HCT116 (cell line): Measurements from ENCODE around the gene SYCP3. TPM values are rescaled to one million over a fixed set of nuclear protein-coding genes. Genes with fewer than 3 reads are reported as not detected.

Experiments used
- ATAC-seq: fragments of 200-7000 bp; cut with Tn5 transposase; 2 replicates; pipeline ENCODE4 v1.9.1; 2020; ENCODE audit warnings: mild to moderate bottlenecking, moderate library complexity
- BruUV-seq: library from RNA; stranded (reverse); fragments of 400-500 nt; replicated peaks from 2 replicates; lab custom pipeline; 2021; lab: Mats Ljungman, UMichigan
- CTCF ChIA-PET: fragments of 300-600 bp; sonication (Branson Sonifier 250); formaldehyde crosslinking; loops from one replicate; lab custom pipeline; 2021; ENCODE audit warnings: antibody characterized with exemption; lab: Charles Lee
- POLR2A ChIA-PET: fragments of 300-600, 350-600 bp; sonication (Branson Sonifier 250); formaldehyde crosslinking; loops from one replicate; lab custom pipeline; 2021; ENCODE audit warnings: antibody characterized with exemption; lab: Charles Lee
- RAD21 ChIA-PET, 2 experiments: fragments of 300-600 bp; sonication (Branson Sonifier 250); formaldehyde crosslinking; loops; one replicate each; lab custom pipeline; 2023; ENCODE audit warnings: low total read pairs in 2 of 2; ENCODE audit not compliant: uncharacterized antibody in 2 of 2, unreplicated experiment in 2 of 2, low non-redundant PET in 1 of 2; lab: Charles Lee
- DNase-seq: peaks from one replicate; pipeline ENCODE4 v3.0.0-alpha.2; 2010; ENCODE audit warnings: low read depth, low spot score
- H2AFZ ChIP-seq: fragments of 200-600 bp; shearing (Covaris generic), sonication (generic); 2 replicates; pipeline ENCODE4 v1.6.1; 2017; ENCODE audit warnings: low read depth, mixed run types, mixed read lengths, antibody characterized with exemption, low read length; ENCODE audit not compliant: poor library complexity, severe bottlenecking
- H3K27ac ChIP-seq: 2 replicates; pipeline ENCODE4 v1.5.1; 2012; ENCODE audit warnings: low read depth, low read length
- H3K27me3 ChIP-seq: fragments of 200-600 bp; sonication (generic); 2 replicates; pipeline ENCODE4 v1.6.1; 2016; ENCODE audit warnings: mixed run types, low read length, mixed read lengths; ENCODE audit not compliant: insufficient read depth
- H3K36me3 ChIP-seq, 2 experiments: fragments of 200-500 bp in 1 of 2; fragments of 200-600 bp in 1 of 2; sonication (Bioruptor generic) in 1 of 2; sonication (generic) in 1 of 2; 2 replicates each; pipeline versions ENCODE4 v1.5.1 to v1.6.1; 2014 to 2016; ENCODE audit warnings: low read length in 2 of 2, inconsistent platforms in 1 of 2, mixed read lengths in 1 of 2, mixed run types in 1 of 2; ENCODE audit not compliant: insufficient read depth in 2 of 2, control insufficient read depth in 1 of 2
- H3K4me1 ChIP-seq, 2 experiments: fragments of 200-600 bp in 1 of 2; sonication (generic) in 1 of 2; 2 replicates each; pipeline versions ENCODE4 v1.5.1 to v1.6.1; 2012 to 2017; ENCODE audit warnings: low read length in 2 of 2, inconsistent platforms in 1 of 2, mild to moderate bottlenecking in 1 of 2, mixed read lengths in 1 of 2, mixed run types in 1 of 2, moderate library complexity in 1 of 2; ENCODE audit not compliant: insufficient read depth in 2 of 2, control insufficient read depth in 1 of 2
- H3K4me2 ChIP-seq: fragments of 200-600 bp; sonication (generic); 2 replicates; pipeline ENCODE4 v1.6.1; 2017; ENCODE audit warnings: mixed run types, low read length, mixed read lengths
- H3K4me3 ChIP-seq, 2 experiments: fragments of 200-600 bp in 1 of 2; sonication (generic) in 1 of 2; replicated peaks in 1 of 2; 2 replicates each; pipeline ENCODE4 v1.5.1; 2011 to 2016; ENCODE audit warnings: low read length in 2 of 2, control low read depth in 1 of 2, low read depth in 1 of 2, mild to moderate bottlenecking in 1 of 2, mixed read lengths in 1 of 2, mixed run types in 1 of 2
- H3K79me2 ChIP-seq: fragments of 200-600 bp; sonication (generic); 2 replicates; pipeline ENCODE4 v1.6.1; 2017; ENCODE audit warnings: mild to moderate bottlenecking, mixed run types, low read length, moderate library complexity, mixed read lengths; ENCODE audit not compliant: insufficient read depth
- H3K9ac ChIP-seq: fragments of 200-600 bp; sonication (generic); 2 replicates; pipeline ENCODE4 v1.6.1; 2016; ENCODE audit warnings: low read length, mixed read lengths
- H3K9me2 ChIP-seq: fragments of 200-600 bp; sonication (generic), shearing (Covaris generic); 2 replicates; pipeline ENCODE4 v1.6.1; 2017; ENCODE audit warnings: mixed run types, mild to moderate bottlenecking, moderate library complexity; ENCODE audit not compliant: insufficient read depth
- H3K9me3 ChIP-seq, 2 experiments: fragments of 200-500 bp in 1 of 2; fragments of 200-600 bp in 1 of 2; sonication (Bioruptor generic) in 1 of 2; sonication (generic) in 1 of 2; 2 replicates each; pipeline ENCODE4 v1.6.1; 2014 to 2017; ENCODE audit warnings: low read length in 2 of 2, mixed read lengths in 2 of 2, inconsistent platforms in 1 of 2, low read depth in 1 of 2, mild to moderate bottlenecking in 1 of 2, mixed run types in 1 of 2, moderate library complexity in 1 of 2; ENCODE audit not compliant: control insufficient read depth in 1 of 2, insufficient read depth in 1 of 2
- H4K20me1 ChIP-seq: fragments of 200-600 bp; sonication (generic), shearing (Covaris generic); 2 replicates; pipeline ENCODE4 v1.6.1; 2017; ENCODE audit warnings: mixed run types, mild to moderate bottlenecking, moderate library complexity; ENCODE audit not compliant: insufficient read depth
- CBX3 ChIP-seq: IDR thresholded peaks from 2 replicates; pipeline ENCODE4 v1.6.1; 2012; ENCODE audit warnings: low read depth
- CEBPB ChIP-seq: IDR thresholded peaks from 2 replicates; pipeline ENCODE4 v1.6.1; 2012; ENCODE audit warnings: low read depth
- EGR1 ChIP-seq: IDR thresholded peaks from 2 replicates; pipeline ENCODE4 v1.6.1; 2012; ENCODE audit warnings: low read depth
- ELF1 ChIP-seq: IDR thresholded peaks from 2 replicates; pipeline ENCODE4 v1.6.1; 2012; ENCODE audit warnings: low read depth, borderline replicate concordance
- EZH2 ChIP-seq: fragments of 200-600 bp; sonication (generic); IDR thresholded peaks from 2 replicates; pipeline ENCODE4 v1.6.1; 2017; ENCODE audit warnings: antibody characterized with exemption, mixed run types
- FOSL1 ChIP-seq: IDR thresholded peaks from 2 replicates; pipeline ENCODE4 v1.6.1; 2012; ENCODE audit warnings: low read depth
- POLR2A ChIP-seq: IDR thresholded peaks from 2 replicates; pipeline ENCODE4 v1.7.0; 2011; ENCODE audit warnings: borderline replicate concordance; ENCODE audit not compliant: insufficient read depth, insufficient read length; ENCODE audit errors: extremely low read depth
- POLR2AphosphoS5 ChIP-seq: IDR thresholded peaks from 2 replicates; pipeline ENCODE4 v1.6.1; 2011; ENCODE audit warnings: mild to moderate bottlenecking, low read depth, low read length, moderate library complexity
- RAD21 ChIP-seq: IDR thresholded peaks from 2 replicates; pipeline ENCODE4 v1.6.1; 2012; ENCODE audit warnings: low read depth, mild to moderate bottlenecking
- SIN3A ChIP-seq: IDR thresholded peaks from 2 replicates; pipeline ENCODE4 v1.6.1; 2012; ENCODE audit warnings: low read depth
- SP1 ChIP-seq: IDR thresholded peaks from 2 replicates; pipeline ENCODE4 v1.6.1; 2012; ENCODE audit warnings: low read depth
- intact Hi-C: fragments of 100-400 bp; cut with micrococcal nuclease; formaldehyde crosslinking; loops from 2 replicates; pipeline ENCODE4 v1.10.0; 2022
- total RNA-seq: library from RNA; stranded (reverse); gene quantifications from one replicate; pipeline ENCODE4 v1.2.1, GENCODE V29; 2021; ENCODE audit not compliant: unreplicated experiment
- TF ChIP-seq, protein P1 (sequence below): IDR thresholded peaks from 2 replicates; pipeline ENCODE4 v1.6.1; 2012; ENCODE audit warnings: low read depth
- TF ChIP-seq, protein P2 (sequence below): IDR thresholded peaks from 2 replicates; pipeline ENCODE4 v1.6.1; 2012
- TF ChIP-seq, protein P3 (sequence below): IDR thresholded peaks from 2 replicates; pipeline ENCODE4 v1.6.1; 2011; ENCODE audit warnings: mild to moderate bottlenecking, low read length, moderate library complexity; ENCODE audit not compliant: insufficient replicate concordance; ENCODE audit errors: extremely low read depth

SYCP3 gene
- total RNA-seq, 1 experiment from 2014 or later: not detected

DNA sequence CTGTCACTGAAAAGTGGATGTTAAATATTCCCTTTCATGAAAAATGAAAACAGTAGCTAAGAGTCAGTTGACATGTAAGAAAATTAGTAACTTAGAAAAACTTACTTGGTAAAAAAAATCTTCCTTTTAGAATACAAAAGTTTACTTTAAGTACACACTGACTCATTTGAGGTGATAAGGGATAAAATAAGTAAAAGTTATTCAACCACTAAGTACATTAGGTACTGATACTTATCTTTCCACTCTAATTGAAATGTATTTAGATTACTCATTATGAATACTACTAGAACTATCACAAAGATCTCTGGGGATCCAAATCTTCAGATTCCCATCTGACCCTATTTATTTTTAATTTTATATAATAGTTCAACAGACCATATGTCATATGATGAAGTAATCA, 12.2 kb downstream of the SYCP3 start (continued):
- TF ChIP-seq, protein P1, sequence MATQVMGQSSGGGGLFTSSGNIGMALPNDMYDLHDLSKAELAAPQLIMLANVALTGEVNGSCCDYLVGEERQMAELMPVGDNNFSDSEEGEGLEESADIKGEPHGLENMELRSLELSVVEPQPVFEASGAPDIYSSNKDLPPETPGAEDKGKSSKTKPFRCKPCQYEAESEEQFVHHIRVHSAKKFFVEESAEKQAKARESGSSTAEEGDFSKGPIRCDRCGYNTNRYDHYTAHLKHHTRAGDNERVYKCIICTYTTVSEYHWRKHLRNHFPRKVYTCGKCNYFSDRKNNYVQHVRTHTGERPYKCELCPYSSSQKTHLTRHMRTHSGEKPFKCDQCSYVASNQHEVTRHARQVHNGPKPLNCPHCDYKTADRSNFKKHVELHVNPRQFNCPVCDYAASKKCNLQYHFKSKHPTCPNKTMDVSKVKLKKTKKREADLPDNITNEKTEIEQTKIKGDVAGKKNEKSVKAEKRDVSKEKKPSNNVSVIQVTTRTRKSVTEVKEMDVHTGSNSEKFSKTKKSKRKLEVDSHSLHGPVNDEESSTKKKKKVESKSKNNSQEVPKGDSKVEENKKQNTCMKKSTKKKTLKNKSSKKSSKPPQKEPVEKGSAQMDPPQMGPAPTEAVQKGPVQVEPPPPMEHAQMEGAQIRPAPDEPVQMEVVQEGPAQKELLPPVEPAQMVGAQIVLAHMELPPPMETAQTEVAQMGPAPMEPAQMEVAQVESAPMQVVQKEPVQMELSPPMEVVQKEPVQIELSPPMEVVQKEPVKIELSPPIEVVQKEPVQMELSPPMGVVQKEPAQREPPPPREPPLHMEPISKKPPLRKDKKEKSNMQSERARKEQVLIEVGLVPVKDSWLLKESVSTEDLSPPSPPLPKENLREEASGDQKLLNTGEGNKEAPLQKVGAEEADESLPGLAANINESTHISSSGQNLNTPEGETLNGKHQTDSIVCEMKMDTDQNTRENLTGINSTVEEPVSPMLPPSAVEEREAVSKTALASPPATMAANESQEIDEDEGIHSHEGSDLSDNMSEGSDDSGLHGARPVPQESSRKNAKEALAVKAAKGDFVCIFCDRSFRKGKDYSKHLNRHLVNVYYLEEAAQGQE: no peak
- TF ChIP-seq CBX3 (no peak), FOSL1 (no peak), EZH2 (no peak), EGR1 (no peak), SIN3A (no peak)
- TF ChIP-seq, protein P2, sequence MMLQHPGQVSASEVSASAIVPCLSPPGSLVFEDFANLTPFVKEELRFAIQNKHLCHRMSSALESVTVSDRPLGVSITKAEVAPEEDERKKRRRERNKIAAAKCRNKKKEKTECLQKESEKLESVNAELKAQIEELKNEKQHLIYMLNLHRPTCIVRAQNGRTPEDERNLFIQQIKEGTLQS: no peak
- TF ChIP-seq, all 23 proteins: peak for 0

DNA sequence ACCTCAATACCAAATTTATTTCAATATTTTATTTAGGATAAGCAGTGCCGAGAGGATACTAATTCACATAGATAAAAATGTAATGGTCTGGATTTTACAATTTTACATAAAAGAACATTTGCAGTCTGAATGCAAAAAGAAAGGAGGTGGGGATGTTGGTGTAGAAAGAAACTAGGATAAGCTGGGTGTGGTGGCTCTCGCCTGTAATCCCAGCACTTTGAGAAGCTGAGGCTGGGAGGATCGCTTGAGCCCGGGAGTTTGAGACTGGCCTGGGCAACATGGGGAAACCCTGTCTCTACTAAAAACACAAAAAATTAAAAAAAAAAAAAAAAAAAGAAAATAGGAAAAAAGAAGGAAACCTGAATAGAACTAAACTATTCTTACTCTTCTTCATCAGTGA, 16.9 kb downstream of the SYCP3 start:
- DNase-seq: no peak
- RAD21 ChIA-PET: interaction anchor here in 1 of 2 experiments (0.5 kb wide), 1 partner anchor 1319 kb away, joined by 3 read pairs; no protein-coding TSS in a partner anchor
- Histone ChIP-seq H2AFZ (no peak overlapping the region), H3K4me2 (no peak overlapping the region), H3K36me3 (peaks cover 0 to 4% of the 10 kb centered on the region in 2 experiments; a peak in 2 of 4 replicates), H3K9me3 (no peaks in the 10 kb centered on the region), H3K27me3 (no peaks in the 10 kb centered on the region), H3K27ac (no peak overlapping the region), H3K4me1 (no peaks in the 10 kb centered on the region), H3K9ac (no peak overlapping the region), H3K4me3 (no peak overlapping the region), H3K9me2 (no peaks in the 10 kb centered on the region), H3K79me2 (no peaks in the 10 kb centered on the region), H4K20me1 (no peaks in the 10 kb centered on the region)
- POLR2A ChIA-PET: no interaction called here
- CTCF ChIA-PET: interaction anchor here (1.4 kb wide), 1 partner anchor 38 kb away, joined by 5 read pairs; no protein-coding TSS in a partner anchor
- intact Hi-C loops: no loop called here
- no peak for TF ChIP-seq ELF1
- TF ChIP-seq SP1: no peak
- TF ChIP-seq POLR2AphosphoS5: no peak
- no peak for TF ChIP-seq EZH2
- no peak for TF ChIP-seq CBX3
- TF ChIP-seq EGR1: no peak
- TF ChIP-seq SIN3A: no peak
- TF ChIP-seq RAD21: no peak
- TF ChIP-seq, protein P3, sequence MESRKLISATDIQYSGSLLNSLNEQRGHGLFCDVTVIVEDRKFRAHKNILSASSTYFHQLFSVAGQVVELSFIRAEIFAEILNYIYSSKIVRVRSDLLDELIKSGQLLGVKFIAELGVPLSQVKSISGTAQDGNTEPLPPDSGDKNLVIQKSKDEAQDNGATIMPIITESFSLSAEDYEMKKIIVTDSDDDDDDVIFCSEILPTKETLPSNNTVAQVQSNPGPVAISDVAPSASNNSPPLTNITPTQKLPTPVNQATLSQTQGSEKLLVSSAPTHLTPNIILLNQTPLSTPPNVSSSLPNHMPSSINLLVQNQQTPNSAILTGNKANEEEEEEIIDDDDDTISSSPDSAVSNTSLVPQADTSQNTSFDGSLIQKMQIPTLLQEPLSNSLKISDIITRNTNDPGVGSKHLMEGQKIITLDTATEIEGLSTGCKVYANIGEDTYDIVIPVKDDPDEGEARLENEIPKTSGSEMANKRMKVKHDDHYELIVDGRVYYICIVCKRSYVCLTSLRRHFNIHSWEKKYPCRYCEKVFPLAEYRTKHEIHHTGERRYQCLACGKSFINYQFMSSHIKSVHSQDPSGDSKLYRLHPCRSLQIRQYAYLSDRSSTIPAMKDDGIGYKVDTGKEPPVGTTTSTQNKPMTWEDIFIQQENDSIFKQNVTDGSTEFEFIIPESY: no peak
- no peak for TF ChIP-seq POLR2A
- no peak for TF ChIP-seq CEBPB
- TF ChIP-seq FOSL1: no peak
- TF ChIP-seq, protein P2: no peak
- no TSS peak for BruUV-seq
- ATAC-seq: no peak
